GM23338 (cell line): ENCODE measurements around the gene SWT1. TPM values are rescaled to one million over a fixed set of nuclear protein-coding genes. Genes with fewer than 3 reads are reported as not detected.

Experiments
- ATAC-seq: fragments of 200-7000 bp; cut with Tn5 transposase; 3 replicates; pipeline ENCODE4 v1.9.1; 2020
- DNase-seq: peaks from one replicate; pipeline ENCODE4 v3.0.0-alpha.2; 2015; ENCODE audit warnings: low spot score
- H2AFZ ChIP-seq: fragments of 200-600 bp; sonication (generic); 2 replicates; pipeline ENCODE4 v1.8.0; 2016; ENCODE audit warnings: antibody characterized with exemption, mild to moderate bottlenecking, moderate library complexity
- H3F3A ChIP-seq: fragments of 200-600 bp; sonication (generic); replicated peaks from 2 replicates; pipeline ENCODE4 v1.8.0; 2017; ENCODE audit warnings: antibody characterized with exemption, mixed run types, low read depth
- H3K27ac ChIP-seq: fragments of 200-600 bp; sonication (generic); 2 replicates; pipeline ENCODE4 v1.6.1; 2016; ENCODE audit warnings: low read depth
- H3K27me3 ChIP-seq: fragments of 200-600 bp; sonication (generic); 2 replicates; pipeline ENCODE4 v1.8.0; 2016; ENCODE audit warnings: mild to moderate bottlenecking, mixed run types, moderate library complexity; ENCODE audit not compliant: insufficient read depth
- H3K36me3 ChIP-seq: fragments of 200-600 bp; sonication (generic); 2 replicates; pipeline ENCODE4 v1.8.0; 2016; ENCODE audit warnings: mild to moderate bottlenecking; ENCODE audit not compliant: insufficient read depth
- H3K4me1 ChIP-seq: fragments of 200-600 bp; sonication (generic); 2 replicates; pipeline ENCODE4 v1.8.0; 2016; ENCODE audit warnings: mild to moderate bottlenecking, moderate library complexity; ENCODE audit not compliant: insufficient read depth
- H3K4me2 ChIP-seq: fragments of 200-600 bp; sonication (generic); 2 replicates; pipeline ENCODE4 v1.7.1; 2017; ENCODE audit warnings: mixed run types
- H3K4me3 ChIP-seq: fragments of 200-600 bp; sonication (generic); 2 replicates; pipeline ENCODE4 v1.6.1; 2016; ENCODE audit warnings: mixed run types
- H3K79me2 ChIP-seq: fragments of 200-600 bp; sonication (generic); replicated peaks from 2 replicates; pipeline ENCODE4 v1.8.0; 2017; ENCODE audit warnings: mild to moderate bottlenecking; ENCODE audit not compliant: insufficient read depth
- H3K9me2 ChIP-seq: fragments of 200-600 bp; sonication (generic); 2 replicates; pipeline ENCODE4 v1.8.0; 2017; ENCODE audit not compliant: insufficient read depth
- H4K20me1 ChIP-seq: fragments of 200-600 bp; sonication (generic); replicated peaks from 2 replicates; pipeline ENCODE4 v1.8.0; 2017; ENCODE audit warnings: mild to moderate bottlenecking; ENCODE audit not compliant: insufficient read depth
- H3K27ac Mint-ChIP-seq: 2 replicates; pipeline ENCODE4 v1.8.0; 2020; ENCODE audit warnings: inconsistent platforms, mild to moderate bottlenecking, moderate library complexity, mixed read lengths
- H3K27me3 Mint-ChIP-seq: 3 replicates; pipeline ENCODE4 v1.8.0; 2022; ENCODE audit warnings: low read depth, mild to moderate bottlenecking, moderate library complexity, mixed read lengths, inconsistent platforms; ENCODE audit not compliant: insufficient read depth, poor library complexity
- H3K36me3 Mint-ChIP-seq: 3 replicates; pipeline ENCODE4 v1.8.0; 2021; ENCODE audit warnings: low read depth, mild to moderate bottlenecking, inconsistent platforms, moderate library complexity, mixed read lengths
- H3K4me1 Mint-ChIP-seq: 3 replicates; pipeline ENCODE4 v1.8.0; 2020; ENCODE audit warnings: mild to moderate bottlenecking, inconsistent platforms, mixed read lengths
- H3K4me3 Mint-ChIP-seq: 3 replicates; pipeline ENCODE4 v1.8.0; 2021; ENCODE audit warnings: moderate library complexity, mild to moderate bottlenecking, inconsistent platforms, mixed read lengths
- H3K9me3 Mint-ChIP-seq: 3 replicates; pipeline ENCODE4 v1.8.0; 2020; ENCODE audit warnings: moderate library complexity, mild to moderate bottlenecking, inconsistent platforms, mixed read lengths
- EZH2 ChIP-seq: fragments of 200-600 bp; sonication (generic); IDR thresholded peaks from one replicate; pipeline ENCODE4 v1.8.0; 2017; ENCODE audit warnings: antibody characterized with exemption, mild to moderate bottlenecking, low read depth; ENCODE audit not compliant: unreplicated experiment
- NANOG ChIP-seq: IDR thresholded peaks from 2 replicates; pipeline ENCODE4 v1.6.1; 2016; ENCODE audit warnings: antibody characterized with exemption, borderline replicate concordance
- POLR2AphosphoS5 ChIP-seq: IDR thresholded peaks from 2 replicates; pipeline ENCODE4 v1.6.1; 2016; ENCODE audit warnings: antibody characterized with exemption, low read depth
- STAT1 ChIP-seq: IDR thresholded peaks from one replicate; pipeline ENCODE4 v1.6.1; 2016; ENCODE audit warnings: antibody characterized with exemption; ENCODE audit not compliant: unreplicated experiment
- ZNF331 ChIP-seq: fragments of 250-450 bp; sonication (Bioruptor Pico); IDR thresholded peaks from 2 replicates; pipeline ENCODE4 v1.5.0; 2020; ENCODE audit warnings: low read depth, mild to moderate bottlenecking, moderate library complexity
- polyA plus RNA-seq: library from polyadenylated mRNA; unstranded; fragments of >200 nt; fragmentation: Nextera tagmentation; extraction: Ambion mirVana; gene quantifications from 2 replicates; pipeline ENCODE4 v1.2.1, GENCODE V29; 2016
- total RNA-seq: library from RNA; depleted of rRNA; stranded (reverse); fragments of >200 nt; shearing (Covaris generic); gene quantifications from 2 replicates; pipeline ENCODE4 v1.2.3, GENCODE V29; 2014
- TF ChIP-seq, protein P1 (sequence below), 2 experiments: fragments of 200-600 bp in 1 of 2; sonication (generic) in 1 of 2; conservative IDR thresholded peaks; 2 replicates each; pipeline versions ENCODE4 v1.5.1 to v1.6.1; 2016 to 2017; ENCODE audit warnings: antibody characterized with exemption in 2 of 2, low read depth in 2 of 2, mild to moderate bottlenecking in 2 of 2, moderate library complexity in 1 of 2
- TF ChIP-seq, protein P2 (sequence below): IDR thresholded peaks from one replicate; pipeline ENCODE4 v1.6.1; 2018; ENCODE audit warnings: antibody characterized with exemption; ENCODE audit not compliant: unreplicated experiment
- TF ChIP-seq, protein P3 (sequence below): IDR thresholded peaks from 2 replicates; pipeline ENCODE4 v1.6.1; 2016; ENCODE audit warnings: antibody characterized with exemption

The SWT1 gene
- total and polyA plus RNA-seq, 2 experiments from 2014 or later, result 3.6 to 5.7 TPM

DNA sequence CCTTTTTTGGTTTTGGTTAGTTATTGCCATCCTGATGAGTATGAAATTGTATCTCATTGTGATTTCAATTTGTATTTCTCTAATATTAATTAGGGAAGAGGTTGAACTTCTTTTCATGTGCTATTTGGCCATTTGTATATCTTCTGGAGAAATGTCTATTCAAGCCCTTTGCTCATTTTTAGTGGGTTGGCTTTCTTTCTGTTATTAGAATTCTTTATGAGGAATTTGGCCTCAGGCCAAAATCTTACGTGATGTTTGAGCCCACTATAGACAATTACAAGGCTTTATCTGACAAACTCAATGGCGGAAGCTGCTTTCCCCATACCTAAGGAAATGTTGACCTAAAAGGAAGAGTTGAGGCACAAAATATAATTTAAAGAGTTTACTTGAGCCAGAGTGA lies 127.1 kb downstream of the SWT1 start (continued):
- TF ChIP-seq, protein P1, sequence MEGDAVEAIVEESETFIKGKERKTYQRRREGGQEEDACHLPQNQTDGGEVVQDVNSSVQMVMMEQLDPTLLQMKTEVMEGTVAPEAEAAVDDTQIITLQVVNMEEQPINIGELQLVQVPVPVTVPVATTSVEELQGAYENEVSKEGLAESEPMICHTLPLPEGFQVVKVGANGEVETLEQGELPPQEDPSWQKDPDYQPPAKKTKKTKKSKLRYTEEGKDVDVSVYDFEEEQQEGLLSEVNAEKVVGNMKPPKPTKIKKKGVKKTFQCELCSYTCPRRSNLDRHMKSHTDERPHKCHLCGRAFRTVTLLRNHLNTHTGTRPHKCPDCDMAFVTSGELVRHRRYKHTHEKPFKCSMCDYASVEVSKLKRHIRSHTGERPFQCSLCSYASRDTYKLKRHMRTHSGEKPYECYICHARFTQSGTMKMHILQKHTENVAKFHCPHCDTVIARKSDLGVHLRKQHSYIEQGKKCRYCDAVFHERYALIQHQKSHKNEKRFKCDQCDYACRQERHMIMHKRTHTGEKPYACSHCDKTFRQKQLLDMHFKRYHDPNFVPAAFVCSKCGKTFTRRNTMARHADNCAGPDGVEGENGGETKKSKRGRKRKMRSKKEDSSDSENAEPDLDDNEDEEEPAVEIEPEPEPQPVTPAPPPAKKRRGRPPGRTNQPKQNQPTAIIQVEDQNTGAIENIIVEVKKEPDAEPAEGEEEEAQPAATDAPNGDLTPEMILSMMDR (conservative IDR thresholded peaks at IDR 0.05; ENCODE audit: low read depth in 2 of 2), result no peak
- TF ChIP-seq EZH2, result no peak
- no peak for TF ChIP-seq STAT1
- TF ChIP-seq, protein P2, sequence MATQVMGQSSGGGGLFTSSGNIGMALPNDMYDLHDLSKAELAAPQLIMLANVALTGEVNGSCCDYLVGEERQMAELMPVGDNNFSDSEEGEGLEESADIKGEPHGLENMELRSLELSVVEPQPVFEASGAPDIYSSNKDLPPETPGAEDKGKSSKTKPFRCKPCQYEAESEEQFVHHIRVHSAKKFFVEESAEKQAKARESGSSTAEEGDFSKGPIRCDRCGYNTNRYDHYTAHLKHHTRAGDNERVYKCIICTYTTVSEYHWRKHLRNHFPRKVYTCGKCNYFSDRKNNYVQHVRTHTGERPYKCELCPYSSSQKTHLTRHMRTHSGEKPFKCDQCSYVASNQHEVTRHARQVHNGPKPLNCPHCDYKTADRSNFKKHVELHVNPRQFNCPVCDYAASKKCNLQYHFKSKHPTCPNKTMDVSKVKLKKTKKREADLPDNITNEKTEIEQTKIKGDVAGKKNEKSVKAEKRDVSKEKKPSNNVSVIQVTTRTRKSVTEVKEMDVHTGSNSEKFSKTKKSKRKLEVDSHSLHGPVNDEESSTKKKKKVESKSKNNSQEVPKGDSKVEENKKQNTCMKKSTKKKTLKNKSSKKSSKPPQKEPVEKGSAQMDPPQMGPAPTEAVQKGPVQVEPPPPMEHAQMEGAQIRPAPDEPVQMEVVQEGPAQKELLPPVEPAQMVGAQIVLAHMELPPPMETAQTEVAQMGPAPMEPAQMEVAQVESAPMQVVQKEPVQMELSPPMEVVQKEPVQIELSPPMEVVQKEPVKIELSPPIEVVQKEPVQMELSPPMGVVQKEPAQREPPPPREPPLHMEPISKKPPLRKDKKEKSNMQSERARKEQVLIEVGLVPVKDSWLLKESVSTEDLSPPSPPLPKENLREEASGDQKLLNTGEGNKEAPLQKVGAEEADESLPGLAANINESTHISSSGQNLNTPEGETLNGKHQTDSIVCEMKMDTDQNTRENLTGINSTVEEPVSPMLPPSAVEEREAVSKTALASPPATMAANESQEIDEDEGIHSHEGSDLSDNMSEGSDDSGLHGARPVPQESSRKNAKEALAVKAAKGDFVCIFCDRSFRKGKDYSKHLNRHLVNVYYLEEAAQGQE, result no peak
- no peak for TF ChIP-seq POLR2AphosphoS5
- TF ChIP-seq ZNF331 (CRISPR knock-in tag), result no peak
- TF ChIP-seq NANOG, result no peak

GRCh38 chr1:185284533-185285276 lies 127.7 kb downstream of the SWT1 start:
- no peak overlapping the region for H3K4me2 ChIP-seq
- peaks cover 2% of the 10 kb centered on the region; the same call in 1 of the 3 replicates for H3K9me3 Mint-ChIP-seq
- no peak overlapping the region for H3K27ac ChIP-seq

More at GRCh38 chr1:185284533-185285276, 127.7 kb downstream of the SWT1 start:
- no peak overlapping the region for H3K4me3 ChIP-seq
- ATAC-seq, result peak; percentile 67
- Mint-ChIP-seq H3K27me3 (no peaks in the 10 kb centered on the region), H3K27ac (no peak overlapping the region), H3K36me3 (peaks cover 2% of the 10 kb centered on the region; the same call in 2 of the 3 replicates), H3K4me3 (no peak overlapping the region), H3K4me1 (peaks cover 3% of the 10 kb centered on the region; the same call in 2 of the 3 replicates)
- no peaks in the 10 kb centered on the region for H3F3A ChIP-seq
- peaks cover 3% of the 10 kb centered on the region; the same call in 1 of the 2 replicates for H3K9me2 ChIP-seq
- no peak for DNase-seq
- no peaks in the 10 kb centered on the region for H3K36me3 ChIP-seq
- H4K20me1 ChIP-seq, result no peaks in the 10 kb centered on the region
- H3K4me1 ChIP-seq, result no peaks in the 10 kb centered on the region
- TF ChIP-seq EZH2, result no peak
- TF ChIP-seq, protein P3, sequence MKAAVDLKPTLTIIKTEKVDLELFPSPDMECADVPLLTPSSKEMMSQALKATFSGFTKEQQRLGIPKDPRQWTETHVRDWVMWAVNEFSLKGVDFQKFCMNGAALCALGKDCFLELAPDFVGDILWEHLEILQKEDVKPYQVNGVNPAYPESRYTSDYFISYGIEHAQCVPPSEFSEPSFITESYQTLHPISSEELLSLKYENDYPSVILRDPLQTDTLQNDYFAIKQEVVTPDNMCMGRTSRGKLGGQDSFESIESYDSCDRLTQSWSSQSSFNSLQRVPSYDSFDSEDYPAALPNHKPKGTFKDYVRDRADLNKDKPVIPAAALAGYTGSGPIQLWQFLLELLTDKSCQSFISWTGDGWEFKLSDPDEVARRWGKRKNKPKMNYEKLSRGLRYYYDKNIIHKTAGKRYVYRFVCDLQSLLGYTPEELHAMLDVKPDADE, result no peak
- no peak for TF ChIP-seq STAT1
- no peak overlapping the region for H2AFZ ChIP-seq
- H3K27me3 ChIP-seq, result no peaks in the 10 kb centered on the region
- no peaks in the 10 kb centered on the region for H3K79me2 ChIP-seq
